Measurements from ENCODE around the gene TDRD3. TPM values are rescaled to one million over a fixed set of nuclear protein-coding genes. Genes with fewer than 3 reads are reported as not detected.
"Not testable (repeated sequence)": the region's sequence is repeated elsewhere in the genome, so short reads cannot be mapped to it uniquely, and the experiment has no call there.

TDRD3 gene
- 35.2 TPM for polyA plus RNA-seq (ENCODE audit: insufficient read length)

DNA sequence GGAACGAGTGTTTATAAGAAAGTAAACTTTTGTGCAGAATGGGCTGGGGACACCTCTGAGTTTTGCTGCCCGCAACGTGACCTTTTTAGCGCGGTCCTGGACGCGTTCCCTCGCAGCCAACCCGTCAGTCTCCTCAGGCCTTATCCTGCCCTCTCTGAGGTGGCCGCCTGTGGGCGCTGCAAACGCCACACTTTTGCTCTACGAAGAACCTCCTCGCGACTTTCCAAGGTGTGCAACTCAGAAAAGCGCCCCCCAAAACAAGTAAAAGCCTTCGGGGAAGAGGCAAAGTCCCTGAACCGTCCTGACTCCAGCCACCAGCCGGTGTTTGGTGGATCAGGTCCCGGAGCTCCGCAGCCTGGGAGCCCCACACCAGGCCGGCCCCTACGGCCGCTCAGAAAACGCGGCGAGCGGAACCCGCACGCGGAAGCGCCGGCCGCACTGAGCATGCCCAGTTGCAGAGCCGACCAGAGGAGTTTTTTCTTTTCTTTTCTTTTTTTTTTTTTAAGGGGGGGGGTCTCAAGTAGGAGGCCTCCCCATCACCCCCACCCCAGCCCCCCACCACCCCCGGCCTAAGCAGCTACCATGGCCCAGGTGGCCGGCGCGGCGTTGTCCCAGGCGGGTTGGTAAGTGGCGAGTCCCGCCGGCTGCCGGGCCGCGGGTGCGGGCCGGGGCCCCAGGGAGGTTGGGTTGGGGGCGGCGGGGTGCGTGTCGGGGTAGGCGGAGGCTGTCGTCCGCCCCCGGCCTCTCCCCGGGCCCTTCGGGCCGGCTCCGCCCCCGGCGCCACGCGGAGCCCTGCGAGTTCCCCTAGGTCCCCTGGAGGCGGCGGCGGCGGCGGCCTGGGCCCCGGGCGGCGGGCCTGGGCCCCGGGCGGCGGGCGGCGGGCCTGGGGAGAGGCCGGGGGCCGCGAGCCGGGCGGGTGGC lies at the start of gene TDRD3:
Gene TDRD3 (plus strand): TSS at position 438 of the 921 bp plus-strand sequence. CDS start 145 bp downstream, at position 583.
- peak; percentile 93 for DNase-seq

DNA sequence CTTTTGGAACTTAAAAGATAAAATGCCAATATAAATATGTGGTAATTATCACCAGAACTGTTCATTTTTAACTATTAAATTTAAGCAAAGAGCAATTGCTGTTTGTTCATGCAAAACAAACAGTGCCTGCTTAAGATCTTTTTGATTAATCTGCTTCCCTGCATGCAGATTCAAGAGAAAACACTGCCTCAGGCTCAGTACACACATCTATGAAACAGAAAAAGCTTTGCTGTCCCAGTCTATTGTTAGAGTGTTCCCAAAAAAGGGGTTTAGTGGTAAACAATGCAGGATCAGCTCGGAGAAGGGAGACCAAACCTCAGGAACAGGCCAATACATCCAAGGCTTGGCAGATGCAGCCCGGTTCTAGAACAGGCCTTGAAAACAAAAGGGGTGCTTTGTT lies 49.3 kb upstream of the TDRD3 start:
- no peak for DNase-seq

DNA sequence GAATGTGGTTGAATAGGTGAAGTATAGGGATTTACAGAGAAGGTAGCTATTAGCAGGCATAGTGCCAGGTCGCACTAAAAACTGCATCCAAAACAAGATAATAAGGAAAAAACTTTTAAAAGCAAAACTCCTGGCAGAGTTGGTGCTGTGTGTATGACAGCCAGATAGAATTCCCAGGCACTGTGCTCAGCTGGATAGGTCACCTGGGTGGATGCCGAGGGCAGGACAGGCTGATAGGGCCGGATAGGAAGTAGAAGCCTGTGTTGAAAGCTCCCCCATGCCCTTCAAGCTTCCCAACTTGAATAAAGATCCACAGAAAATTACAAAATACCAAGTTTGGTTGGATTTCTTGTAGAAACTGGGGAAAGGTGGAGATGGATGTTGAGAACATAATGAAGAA lies 48.9 kb upstream of the TDRD3 start:
- DNase-seq: no peak

DNA sequence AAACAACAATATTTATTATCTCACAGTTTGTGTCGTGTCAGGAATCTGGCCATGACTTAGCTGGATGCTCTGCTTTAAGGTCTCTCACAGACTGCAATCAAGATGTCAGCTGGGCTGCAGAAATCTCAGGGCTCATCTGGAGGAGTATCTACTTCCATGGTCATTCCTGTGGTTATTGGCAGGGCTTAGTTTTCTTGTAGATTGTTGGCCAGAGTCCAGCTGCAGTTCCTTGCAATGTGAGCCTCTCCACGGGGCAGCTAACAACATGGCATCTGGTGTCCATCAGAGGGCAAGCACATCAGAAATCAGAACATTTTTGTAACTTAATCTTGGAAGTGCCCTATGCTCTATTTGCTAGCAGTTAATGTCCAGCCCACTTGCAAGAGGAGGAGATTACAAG lies 45.7 kb upstream of the TDRD3 start:
- DNase-seq: no peak

DNA sequence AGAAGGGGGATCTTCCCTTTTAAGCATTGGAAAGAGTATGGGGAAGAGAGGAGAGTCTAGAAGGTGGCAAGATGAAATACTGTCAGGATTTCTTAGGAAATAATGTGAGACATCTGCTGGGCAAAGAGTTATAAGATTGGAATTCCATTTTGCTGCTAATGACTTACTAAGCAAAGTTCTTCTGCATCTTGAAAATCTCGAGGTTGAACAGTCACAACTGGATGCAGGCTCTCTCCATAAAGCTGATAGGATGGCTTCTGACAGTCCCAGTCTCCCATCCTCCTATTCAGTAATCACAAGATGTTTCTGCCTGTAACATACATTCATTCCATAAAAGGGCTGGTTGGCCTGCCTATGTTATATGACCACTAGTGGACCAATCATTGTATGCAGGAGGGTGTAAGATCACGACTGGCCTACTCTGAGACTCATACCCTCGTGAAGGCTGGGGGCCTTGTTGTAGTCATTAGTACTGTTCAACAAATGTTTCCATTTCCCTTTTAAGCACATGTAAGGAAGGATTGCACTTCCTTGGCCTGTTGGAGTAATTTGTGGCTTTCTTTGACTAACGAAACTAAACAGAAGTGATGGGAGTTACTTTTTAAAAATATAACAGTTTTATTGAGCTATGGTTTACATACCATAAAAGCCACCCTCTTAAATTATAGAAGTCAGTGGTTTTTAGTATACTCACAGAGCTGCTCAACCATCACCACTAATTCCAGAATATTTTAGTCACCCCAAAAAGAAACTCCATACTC lies 45.0 kb upstream of the TDRD3 start:
- DNase-seq: no peak

DNA sequence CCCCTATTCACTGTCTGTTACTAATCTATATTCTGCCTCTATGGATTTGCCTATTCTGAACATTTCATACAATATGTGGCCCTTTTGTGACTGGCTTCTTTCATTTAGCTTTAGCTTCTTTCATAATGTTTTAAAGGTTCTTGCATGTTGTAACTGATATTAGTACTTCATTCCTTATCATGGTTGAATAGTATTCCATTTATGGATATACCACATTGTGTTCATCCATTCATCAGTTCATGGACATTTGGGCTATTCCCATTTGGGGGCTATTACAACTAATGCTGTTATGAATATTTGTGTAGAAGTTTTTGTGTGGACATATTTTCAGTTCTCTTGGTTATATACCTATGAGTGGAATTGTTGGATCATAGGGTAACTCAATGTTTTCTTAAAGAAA lies 44.4 kb upstream of the TDRD3 start:
- no peak for DNase-seq

DNA sequence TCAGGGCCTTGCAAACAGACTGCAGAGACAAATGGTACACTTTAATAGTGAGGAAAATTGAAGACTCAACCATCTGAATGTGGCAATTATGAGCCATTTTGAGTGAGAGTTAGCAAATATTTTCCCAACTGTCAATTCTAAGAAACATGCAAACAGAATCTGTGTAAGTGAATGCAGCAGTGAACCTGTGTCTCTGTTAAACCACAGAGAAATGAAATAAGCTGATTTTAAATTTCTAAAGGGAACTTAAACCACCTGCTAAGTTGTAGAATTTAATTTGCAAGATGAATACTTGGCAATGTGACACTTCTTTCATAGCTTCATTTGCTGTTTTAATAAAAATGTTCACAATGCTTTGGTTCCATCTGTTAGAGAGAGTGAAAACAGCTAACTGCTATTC lies 42.0 kb upstream of the TDRD3 start:
- DNase-seq: no peak

DNA sequence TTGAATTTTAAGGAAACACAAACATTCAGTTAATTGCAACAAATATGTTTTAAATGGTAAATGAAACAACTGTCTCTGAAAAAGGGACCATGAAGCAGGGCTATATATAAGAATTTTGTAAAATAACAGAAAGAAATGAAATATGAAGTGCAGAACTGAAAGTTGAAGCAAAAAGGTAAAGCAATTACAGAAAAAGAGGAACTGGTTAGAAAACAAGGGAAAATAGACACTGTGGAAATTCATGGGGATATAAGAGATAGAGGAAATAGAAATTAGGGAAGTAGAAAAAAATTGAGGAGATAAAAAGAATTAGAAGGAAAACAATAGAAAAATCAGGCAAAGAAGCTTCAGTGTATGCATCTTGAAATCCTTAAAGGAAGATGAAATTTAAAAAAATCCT lies 40.0 kb upstream of the TDRD3 start:
- DNase-seq: no peak

DNA sequence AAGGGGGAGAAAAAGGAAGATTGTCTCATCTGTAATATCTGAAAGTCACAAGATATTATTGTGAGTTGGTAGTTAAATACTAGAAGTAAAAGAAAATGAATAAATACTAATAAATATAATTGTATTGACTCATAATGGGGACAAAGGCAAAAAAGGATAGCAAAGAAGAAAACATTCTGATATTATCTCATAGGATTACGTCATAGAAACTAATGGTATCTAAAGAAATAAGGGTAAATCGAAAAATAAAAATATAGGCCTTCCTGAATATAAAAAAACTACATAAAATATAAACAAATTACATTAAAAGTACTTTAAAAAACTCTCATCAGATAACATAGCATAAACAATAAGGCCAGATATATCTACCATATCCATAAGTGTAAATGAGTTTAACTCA lies 38.6 kb upstream of the TDRD3 start:
- no peak for DNase-seq

DNA sequence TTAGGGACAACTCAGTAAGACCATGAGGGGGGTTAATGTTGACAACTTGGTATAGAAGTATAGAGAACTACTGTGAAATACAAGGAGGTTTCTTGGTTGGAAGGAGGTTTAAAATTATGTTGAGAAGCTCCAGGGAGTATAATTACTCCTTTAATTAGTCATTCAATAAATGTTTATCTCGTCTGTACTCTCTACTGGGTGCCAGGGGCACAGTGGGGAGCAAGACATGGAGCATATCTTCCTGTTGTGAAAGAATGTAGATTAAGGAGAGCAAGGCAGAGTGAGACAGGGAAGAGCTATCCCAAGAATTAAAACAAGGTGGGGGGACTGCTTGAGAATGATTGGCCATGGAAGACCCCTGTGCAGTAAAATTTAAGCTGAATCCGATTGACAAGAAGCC lies 33.7 kb upstream of the TDRD3 start:
- DNase-seq: no peak

DNA sequence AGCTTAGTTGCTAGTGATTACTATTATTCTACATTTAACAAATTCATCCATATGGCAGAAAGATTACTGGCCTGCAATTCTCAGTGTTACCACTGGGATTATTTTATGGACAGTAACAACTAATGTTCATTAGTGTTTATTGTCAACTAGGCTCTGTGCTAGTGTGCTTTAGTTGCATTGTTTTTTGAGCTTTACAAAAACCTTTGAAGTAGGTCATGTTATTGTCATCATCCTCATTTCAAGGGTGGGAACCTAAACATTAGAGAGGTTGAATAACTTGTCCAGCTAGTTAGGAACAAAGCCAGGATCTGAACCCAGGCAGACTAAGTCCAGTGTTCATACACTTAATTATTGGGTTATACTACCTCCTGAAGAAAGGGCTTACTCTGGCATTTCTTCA lies 27.8 kb upstream of the TDRD3 start:
- DNase-seq: no peak

DNA sequence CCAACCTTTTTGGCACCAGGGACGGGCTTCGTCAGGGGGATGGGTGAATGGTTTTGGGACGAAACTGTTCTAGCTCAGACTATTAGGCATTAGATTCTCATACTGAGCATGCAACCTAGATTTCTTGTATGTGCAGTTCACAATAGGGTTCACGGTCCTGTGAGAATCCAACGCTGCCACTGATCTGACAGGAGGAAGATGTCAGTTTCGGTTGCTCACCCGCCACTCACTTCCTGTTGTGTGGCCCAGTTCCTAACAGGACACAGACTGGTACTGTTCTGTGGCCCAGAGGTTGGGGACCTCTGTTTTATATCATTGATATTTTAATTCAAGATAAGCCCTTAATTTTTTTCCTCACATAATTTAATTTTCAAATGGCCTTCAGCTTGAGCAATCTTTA lies 26.7 kb upstream of the TDRD3 start:
- DNase-seq: no peak

DNA sequence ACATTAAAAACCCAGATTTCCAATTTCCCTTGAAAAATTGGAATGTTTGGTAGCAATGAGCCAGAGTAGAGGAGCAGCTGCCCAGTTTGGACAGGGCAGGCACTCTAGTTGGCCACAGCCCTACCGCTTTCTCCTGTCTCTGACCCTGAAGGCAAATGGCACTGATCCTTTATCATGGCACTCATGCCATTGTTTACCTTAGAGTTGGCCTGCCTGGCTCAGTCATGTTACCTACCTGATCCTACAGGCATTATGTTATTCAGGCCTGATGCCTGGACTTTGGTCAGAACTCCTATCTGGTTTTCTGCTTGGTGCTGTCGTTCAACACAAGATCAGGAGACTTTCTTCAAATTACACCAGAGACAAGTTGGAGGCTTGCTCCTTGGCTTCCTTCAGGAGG lies 24.9 kb upstream of the TDRD3 start:
- DNase-seq: no peak

DNA sequence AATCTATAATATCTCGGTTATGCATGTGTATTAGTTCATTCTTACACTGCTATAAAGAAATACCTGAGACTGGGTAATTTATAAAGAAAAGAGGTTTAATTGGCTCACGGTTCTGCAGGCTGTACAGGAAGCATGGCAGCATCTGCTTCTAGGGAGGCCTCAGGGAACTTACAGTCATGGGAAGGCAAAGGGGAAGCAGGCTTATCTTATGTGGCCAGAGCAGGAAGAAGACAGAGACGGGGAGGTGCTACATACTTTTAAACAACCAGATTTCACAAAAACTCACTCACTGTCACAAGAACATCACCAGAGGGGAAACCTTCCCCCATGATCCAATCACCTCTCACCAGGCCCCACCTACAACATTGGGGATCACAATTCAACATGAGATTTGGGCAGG lies 17.7 kb upstream of the TDRD3 start:
- not testable (repeated sequence) for DNase-seq

DNA sequence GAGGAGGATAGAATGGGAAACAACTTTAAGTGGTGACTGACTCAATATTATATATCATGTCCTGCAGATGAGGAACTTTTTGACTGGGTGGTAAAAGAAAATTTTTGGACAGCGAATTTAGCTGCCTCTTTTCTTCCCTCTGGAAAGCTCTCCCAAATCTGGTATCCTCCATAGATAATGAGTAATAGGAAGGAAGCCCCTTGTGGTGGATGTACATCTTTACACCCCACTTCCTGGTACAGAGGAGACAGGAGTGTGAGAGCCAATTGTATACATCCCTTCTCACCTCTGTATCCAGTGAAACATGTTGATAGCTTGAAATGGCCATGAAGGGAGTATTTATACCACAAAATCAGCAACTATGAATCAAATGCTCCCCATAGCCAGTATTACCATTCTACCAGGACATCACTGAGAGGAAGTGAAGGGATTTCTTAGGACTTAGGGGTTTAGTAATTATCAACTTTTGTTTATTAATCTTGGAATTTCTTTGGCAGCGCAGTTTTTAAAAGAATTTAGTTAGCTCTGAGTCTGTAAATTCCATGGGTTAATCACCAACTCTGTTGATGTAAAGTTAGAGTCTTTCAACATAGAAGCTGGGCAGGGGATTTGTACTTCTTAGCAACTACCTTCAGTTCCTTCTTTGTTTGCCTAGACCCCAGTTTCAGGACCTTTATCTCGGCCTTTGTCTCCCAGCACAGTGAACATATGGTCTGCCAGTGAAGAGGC lies 17.0 kb upstream of the TDRD3 start:
- no peak for DNase-seq

DNA sequence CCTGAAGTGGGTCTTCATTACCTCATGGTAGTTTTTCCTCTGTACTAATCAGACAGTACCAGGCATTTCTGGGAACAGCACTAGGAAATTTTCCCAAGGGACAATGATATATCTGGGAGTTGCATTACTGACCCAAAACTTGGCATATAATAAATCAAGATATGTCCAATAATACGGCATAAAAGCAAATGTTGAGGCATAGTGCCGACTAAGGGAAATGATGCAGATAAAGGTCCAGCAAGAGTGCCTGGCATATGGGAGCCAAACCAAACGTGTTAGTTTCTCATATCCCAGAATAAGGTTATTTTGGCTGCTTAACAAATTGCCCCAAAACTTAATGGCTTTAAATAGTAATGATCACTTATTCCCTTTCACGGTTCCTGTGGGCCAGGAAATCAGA lies 12.1 kb upstream of the TDRD3 start:
- DNase-seq: no peak

DNA sequence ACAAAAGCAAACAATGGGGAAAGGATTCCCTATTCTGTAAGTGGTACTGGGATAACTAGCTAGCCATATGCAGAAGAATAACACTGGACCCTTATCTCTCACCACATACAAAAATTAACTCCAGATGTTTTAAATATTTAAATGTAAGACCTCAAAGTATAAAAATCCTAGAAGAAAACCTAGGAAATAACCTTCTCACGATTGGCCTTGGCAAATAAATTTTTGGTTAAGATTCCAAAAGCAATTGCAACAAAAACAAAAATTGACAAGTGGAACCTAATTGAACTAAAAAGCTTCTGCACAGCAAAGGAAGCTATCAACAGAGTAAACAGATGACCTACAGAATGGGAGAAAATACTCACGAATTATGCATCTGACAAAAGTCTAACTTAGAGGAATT lies 10.8 kb upstream of the TDRD3 start:
- no peak for DNase-seq

DNA sequence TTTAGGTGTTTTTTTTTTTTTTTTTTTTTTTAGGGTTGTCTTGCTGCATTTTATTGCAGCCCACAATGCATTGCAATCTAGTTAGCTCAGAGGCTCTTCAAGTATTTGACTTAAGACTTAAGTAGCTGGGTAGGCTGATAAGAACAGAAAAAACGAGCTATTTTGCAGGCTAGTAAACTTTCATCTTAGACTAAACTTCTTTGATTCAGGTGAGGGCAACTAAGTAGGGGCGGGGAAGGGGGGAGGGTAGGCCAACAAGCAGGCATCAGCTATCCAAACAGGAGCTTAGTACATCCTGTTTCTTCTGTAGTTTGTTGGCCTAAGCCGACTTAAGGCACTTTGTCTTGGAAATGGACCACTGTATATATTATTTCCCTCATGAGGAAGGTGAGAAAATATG lies 4.9 kb upstream of the TDRD3 start:
- DNase-seq: no peak

DNA sequence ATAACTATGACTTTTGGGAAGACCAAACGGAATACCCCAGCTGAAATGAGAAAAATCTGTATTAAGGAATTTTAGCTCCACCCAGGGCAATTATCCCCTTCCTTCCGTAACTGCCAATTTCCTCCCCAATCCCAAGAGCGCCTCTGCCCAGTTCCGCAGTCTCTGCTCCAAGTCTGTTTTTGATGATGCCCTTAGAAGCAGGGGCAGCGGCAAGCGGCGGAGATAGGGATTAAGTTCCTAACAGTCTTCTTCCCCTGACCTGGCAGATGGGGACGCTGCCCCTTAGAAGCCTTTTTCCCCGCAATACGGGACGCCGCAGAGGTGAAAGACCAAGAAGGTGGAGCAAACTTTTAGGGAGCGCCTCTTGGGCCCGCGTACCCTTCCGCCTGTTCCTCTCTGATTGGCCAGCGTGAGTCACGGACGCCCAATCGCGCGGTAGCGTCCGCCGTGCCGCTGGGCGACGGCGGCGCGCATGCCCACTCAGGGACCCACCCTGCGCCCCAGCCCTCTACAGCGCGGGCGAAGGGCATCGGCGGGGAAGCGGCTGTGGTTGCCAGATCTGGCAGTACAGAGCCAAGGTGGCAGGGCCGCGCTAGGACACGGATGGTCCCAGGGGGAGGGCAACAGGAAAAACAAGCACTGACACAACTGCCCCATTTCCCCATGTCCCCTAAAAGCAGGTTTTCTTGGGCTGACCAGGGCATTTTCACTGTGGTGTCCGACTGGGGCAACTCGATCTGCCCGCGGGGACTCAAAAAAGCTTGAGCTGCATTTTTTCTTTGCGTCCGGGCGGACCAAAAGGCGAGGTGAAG lies 843 bp upstream of the TDRD3 start:
- peak; percentile 89 for DNase-seq

DNA sequence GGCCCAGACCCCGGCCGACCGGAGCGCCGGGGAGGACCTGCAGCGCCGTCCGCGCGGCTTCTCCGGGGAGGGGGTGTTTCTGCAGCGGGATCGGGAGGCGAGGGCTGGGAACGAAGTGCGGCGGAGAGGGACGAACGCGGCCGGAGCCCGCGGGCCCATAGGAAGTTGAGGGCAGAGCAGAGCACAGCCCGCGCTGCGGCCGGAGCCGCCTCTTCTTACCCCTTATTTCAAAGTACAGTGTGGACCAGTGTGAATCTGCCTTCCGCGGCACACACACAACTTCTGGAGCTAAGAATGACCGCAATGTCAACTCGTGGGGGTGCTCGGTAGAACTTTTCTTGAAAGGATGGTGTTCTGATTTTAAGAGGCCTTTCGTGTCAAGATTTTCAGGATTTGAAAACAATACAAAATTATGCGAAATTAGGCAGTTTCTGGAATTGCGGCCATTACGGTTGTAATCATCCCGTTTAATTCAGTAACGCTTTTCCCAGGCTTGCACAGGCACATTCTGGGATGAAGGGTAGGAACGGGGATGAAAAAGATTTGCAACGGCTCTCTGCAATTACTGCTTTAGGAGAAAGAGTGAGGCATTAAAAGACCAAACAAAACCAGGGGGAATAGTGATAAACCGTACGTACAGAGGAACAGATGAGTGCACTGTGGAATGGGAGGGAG lies 821 bp downstream of the TDRD3 start:
- peak; percentile 73 for DNase-seq

DNA sequence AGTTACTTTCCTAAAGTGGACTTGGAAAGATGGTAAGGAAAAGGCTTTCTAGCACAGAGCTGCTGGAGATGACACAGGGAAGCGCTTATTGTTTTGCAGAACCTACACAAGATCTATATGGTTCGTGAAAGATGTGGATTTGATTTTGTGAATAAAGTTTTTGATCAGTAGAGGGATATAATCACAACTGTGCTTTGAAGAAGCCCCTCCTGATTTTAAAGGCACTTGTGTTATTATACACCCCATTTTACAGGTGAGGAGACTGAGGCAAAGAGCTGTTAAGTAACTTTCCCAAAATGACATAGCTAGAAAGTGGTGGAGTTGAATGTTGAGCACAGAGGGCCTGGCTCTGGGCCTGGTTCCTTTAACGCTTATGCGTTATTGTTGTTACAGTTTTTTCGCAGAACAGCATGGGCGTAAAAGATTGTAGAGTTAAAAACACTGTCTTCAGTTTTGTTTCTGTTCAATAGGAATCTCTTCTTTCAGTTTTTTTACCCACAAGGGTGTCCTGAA lies 1.4 kb downstream of the TDRD3 start:
- peak; percentile 17 for DNase-seq
